Panc1 (cell line): Measurements from ENCODE around the gene CRLF1. TPM values are rescaled to one million over a fixed set of nuclear protein-coding genes. Genes with fewer than 3 reads are reported as not detected.

Experiments
- ATAC-seq: fragments of 200-7000 bp; cut with Tn5 transposase; 2 replicates; pipeline ENCODE4 v1.9.1; 2020; ENCODE audit warnings: mild to moderate bottlenecking, moderate library complexity
- BruUV-seq: library from RNA; stranded (reverse); fragments of 400-500 nt; replicated peaks from 2 replicates; lab custom pipeline; 2021; lab: Mats Ljungman, UMichigan
- CTCF ChIA-PET: fragments of 300-600 bp; sonication (Branson Sonifier 250); formaldehyde crosslinking; loops from one replicate; lab custom pipeline; 2022; ENCODE audit warnings: antibody characterized with exemption; lab: Charles Lee
- POLR2A ChIA-PET: fragments of 300-600 bp; sonication (Branson Sonifier 250); formaldehyde crosslinking; loops from one replicate; lab custom pipeline; 2022; ENCODE audit warnings: antibody characterized with exemption; lab: Charles Lee
- DNase-seq: peaks from one replicate; pipeline ENCODE4 v3.0.0-alpha.2; 2010; ENCODE audit warnings: low read depth, low spot score
- H3K27ac ChIP-seq: 2 replicates; pipeline ENCODE4 v1.5.1; 2011; ENCODE audit warnings: mild to moderate bottlenecking, low read length, inconsistent platforms
- H3K27me3 ChIP-seq: fragments of 200-500 bp; sonication (Bioruptor generic); 2 replicates; pipeline ENCODE4 v1.6.0; 2014; ENCODE audit warnings: low read length, inconsistent platforms; ENCODE audit not compliant: control insufficient read depth, insufficient read depth
- H3K36me3 ChIP-seq: fragments of 200-500 bp; sonication (Bioruptor generic); 2 replicates; pipeline ENCODE4 v1.5.1; 2014; ENCODE audit warnings: inconsistent platforms, mild to moderate bottlenecking, low read length, moderate library complexity; ENCODE audit not compliant: control insufficient read depth, insufficient read depth
- H3K4me1 ChIP-seq: 2 replicates; pipeline ENCODE4 v1.5.1; 2011; ENCODE audit warnings: inconsistent platforms, mild to moderate bottlenecking, low read length, moderate library complexity; ENCODE audit not compliant: control insufficient read depth, insufficient read depth
- H3K4me3 ChIP-seq, 2 experiments: 2 replicates each; pipeline ENCODE4 v1.5.1; 2011 to 2012; ENCODE audit warnings: low read depth in 2 of 2, low read length in 2 of 2, mild to moderate bottlenecking in 2 of 2, inconsistent platforms in 1 of 2, moderate library complexity in 1 of 2
- H3K9me3 ChIP-seq: fragments of 200-500 bp; sonication (Bioruptor generic); 2 replicates; pipeline ENCODE4 v1.5.1; 2014; ENCODE audit warnings: low read depth, mild to moderate bottlenecking, inconsistent platforms, low read length, moderate library complexity; ENCODE audit not compliant: control insufficient read depth, insufficient read depth
- CTCF ChIP-seq: fragments of 450-650 bp; IDR thresholded peaks from 2 replicates; pipeline ENCODE4 v1.5.1; 2017; ENCODE audit warnings: mild to moderate bottlenecking
- POLR2AphosphoS5 ChIP-seq: IDR thresholded peaks from 2 replicates; pipeline ENCODE4 v1.6.1; 2012; ENCODE audit warnings: mild to moderate bottlenecking, low read depth, low read length, moderate library complexity
- SIN3A ChIP-seq: IDR thresholded peaks from 2 replicates; pipeline ENCODE4 v1.6.1; 2012; ENCODE audit warnings: low read depth, mild to moderate bottlenecking, low read length, moderate library complexity, borderline replicate concordance; ENCODE audit not compliant: insufficient read depth
- TCF7L2 ChIP-seq: IDR thresholded peaks from 2 replicates; pipeline ENCODE4 v1.6.1; 2011; ENCODE audit warnings: mild to moderate bottlenecking, low read depth, low read length, inconsistent platforms
- in situ Hi-C: cut with HindIII; loops from 2 replicates; pipeline ENCODE4 v1.10.0; 2016; ENCODE audit warnings: low sequenced_read_pairs, low pct_unique_long_range_greater_than_20kb
- intact Hi-C: fragments of 100-400 bp; cut with micrococcal nuclease; formaldehyde crosslinking; loops from one replicate; pipeline ENCODE4 v1.10.0; 2022; ENCODE audit not compliant: unreplicated experiment
- total RNA-seq: library from RNA; stranded (reverse); gene quantifications from one replicate; pipeline ENCODE4 v1.2.1, GENCODE V29; 2021; ENCODE audit not compliant: unreplicated experiment
- TF ChIP-seq, protein P1 (sequence below), 2 experiments: IDR thresholded peaks; 2 replicates each; pipeline ENCODE4 v1.6.1; 2011 to 2012; ENCODE audit warnings: low read depth in 2 of 2, control low read depth in 1 of 2, low read length in 1 of 2, mild to moderate bottlenecking in 1 of 2, moderate library complexity in 1 of 2; ENCODE audit not compliant: insufficient read depth in 1 of 2

The CRLF1 gene
- total RNA-seq, 1 experiment from 2014 or later = 3.5 TPM

- peak; percentile 97 for ATAC-seq
- intact Hi-C loops (no loop called here), in situ Hi-C loops (no loop called here)
- BruUV-seq = no TSS peak
- TF ChIP-seq POLR2AphosphoS5 = peak; percentile 90
- no peak for TF ChIP-seq CTCF
- TF ChIP-seq, protein P1, sequence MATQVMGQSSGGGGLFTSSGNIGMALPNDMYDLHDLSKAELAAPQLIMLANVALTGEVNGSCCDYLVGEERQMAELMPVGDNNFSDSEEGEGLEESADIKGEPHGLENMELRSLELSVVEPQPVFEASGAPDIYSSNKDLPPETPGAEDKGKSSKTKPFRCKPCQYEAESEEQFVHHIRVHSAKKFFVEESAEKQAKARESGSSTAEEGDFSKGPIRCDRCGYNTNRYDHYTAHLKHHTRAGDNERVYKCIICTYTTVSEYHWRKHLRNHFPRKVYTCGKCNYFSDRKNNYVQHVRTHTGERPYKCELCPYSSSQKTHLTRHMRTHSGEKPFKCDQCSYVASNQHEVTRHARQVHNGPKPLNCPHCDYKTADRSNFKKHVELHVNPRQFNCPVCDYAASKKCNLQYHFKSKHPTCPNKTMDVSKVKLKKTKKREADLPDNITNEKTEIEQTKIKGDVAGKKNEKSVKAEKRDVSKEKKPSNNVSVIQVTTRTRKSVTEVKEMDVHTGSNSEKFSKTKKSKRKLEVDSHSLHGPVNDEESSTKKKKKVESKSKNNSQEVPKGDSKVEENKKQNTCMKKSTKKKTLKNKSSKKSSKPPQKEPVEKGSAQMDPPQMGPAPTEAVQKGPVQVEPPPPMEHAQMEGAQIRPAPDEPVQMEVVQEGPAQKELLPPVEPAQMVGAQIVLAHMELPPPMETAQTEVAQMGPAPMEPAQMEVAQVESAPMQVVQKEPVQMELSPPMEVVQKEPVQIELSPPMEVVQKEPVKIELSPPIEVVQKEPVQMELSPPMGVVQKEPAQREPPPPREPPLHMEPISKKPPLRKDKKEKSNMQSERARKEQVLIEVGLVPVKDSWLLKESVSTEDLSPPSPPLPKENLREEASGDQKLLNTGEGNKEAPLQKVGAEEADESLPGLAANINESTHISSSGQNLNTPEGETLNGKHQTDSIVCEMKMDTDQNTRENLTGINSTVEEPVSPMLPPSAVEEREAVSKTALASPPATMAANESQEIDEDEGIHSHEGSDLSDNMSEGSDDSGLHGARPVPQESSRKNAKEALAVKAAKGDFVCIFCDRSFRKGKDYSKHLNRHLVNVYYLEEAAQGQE (IDR thresholded peaks at IDR 0.05; ENCODE audit: insufficient read depth in 1 of 2, low read depth in 2 of 2, low read length in 1 of 2) = no peak
- TF ChIP-seq SIN3A = peak; percentile 77; the same call in 1 of the 2 replicates
- Histone ChIP-seq H3K4me1 (peaks cover 7% of the 10 kb centered on the region), H3K36me3 (no peaks in the 10 kb centered on the region; the same call in 1 of the 2 replicates), H3K27ac (peak within 1 kb of the TSS; percentile 91), H3K27me3 (no peaks in the 10 kb centered on the region), H3K4me3 (peak within 1 kb of the TSS; percentile 86 to 97), H3K9me3 (no peaks in the 10 kb centered on the region)
- POLR2A ChIA-PET = interaction anchor here (0.6 kb wide), 2 partner anchors 33 to 43 kb away, joined by 3 to 18 read pairs; no protein-coding TSS in a partner anchor
- CTCF ChIA-PET = no interaction called here
- DNase-seq = peak; percentile 76
These were observed 34.8 kb downstream of the CRLF1 start, which contains the start of gene UBA52 for GRCh38 chr19:18571564-18572344. TSS of gene UBA52 (plus strand) at chr19:18571857. CDS start at chr19:18573301, 1,444 bp downstream.

- no TSS peak for BruUV-seq
- no peak for TF ChIP-seq SIN3A
- no peak for TF ChIP-seq TCF7L2
- TF ChIP-seq POLR2AphosphoS5 = no peak
- TF ChIP-seq, protein P1 (IDR thresholded peaks at IDR 0.05; ENCODE audit: insufficient read depth in 1 of 2, low read depth in 2 of 2, low read length in 1 of 2) = no peak
- TF ChIP-seq CTCF = no peak
- in situ Hi-C loops (no loop called here), intact Hi-C loops (no loop called here)
- Histone ChIP-seq H3K27me3 (no peaks in the 10 kb centered on the region), H3K36me3 (no peaks in the 10 kb centered on the region; the same call in 1 of the 2 replicates), H3K4me3 (no peak overlapping the region), H3K4me1 (peaks cover 3% of the 10 kb centered on the region), H3K27ac (no peak overlapping the region), H3K9me3 (no peaks in the 10 kb centered on the region)
- ChIA-PET POLR2A (interaction anchor here (0.6 kb wide), 1 partner anchor 98 kb away, joined by 9 read pairs; no protein-coding TSS in a partner anchor), CTCF (no interaction called here)
- DNase-seq = no peak
- ATAC-seq = no peak
These were observed 38.2 kb downstream of the CRLF1 start for GRCh38 chr19:18568367-18568766.
